Endodermal cell (in vitro differentiated cells): ENCODE results near the gene LYAR. TPM values are rescaled to one million over a fixed set of nuclear protein-coding genes. Genes with fewer than 3 reads are reported as not detected.

ENCODE experiments used
- DNase-seq: peaks from one replicate; pipeline ENCODE4 v3.0.0-alpha.2; 2017
- H3K27ac ChIP-seq: 2 replicates; pipeline ENCODE4 v1.5.1; 2013; ENCODE audit warnings: mild to moderate bottlenecking, low read depth, low read length, moderate library complexity
- H3K27me3 ChIP-seq: 2 replicates; pipeline ENCODE4 v1.6.1; 2013; ENCODE audit warnings: mild to moderate bottlenecking, low read length, moderate library complexity; ENCODE audit not compliant: insufficient read depth, control insufficient read depth, poor library complexity, severe bottlenecking
- H3K36me3 ChIP-seq: 2 replicates; pipeline ENCODE4 v1.7.0; 2013; ENCODE audit warnings: mild to moderate bottlenecking, low read length, moderate library complexity; ENCODE audit not compliant: control insufficient read depth, insufficient read depth
- H3K4me1 ChIP-seq: one replicate; pipeline ENCODE4 v1.7.0; 2013; ENCODE audit warnings: low read length; ENCODE audit not compliant: control insufficient read depth, insufficient read depth
- H3K4me3 ChIP-seq: 2 replicates; pipeline ENCODE4 v1.5.1; 2013; ENCODE audit warnings: mild to moderate bottlenecking, low read length, moderate library complexity
- H3K9ac ChIP-seq: 2 replicates; pipeline ENCODE4 v1.6.1; 2013; ENCODE audit warnings: mild to moderate bottlenecking, low read length, moderate library complexity; ENCODE audit not compliant: poor library complexity, severe bottlenecking; ENCODE audit errors: extremely low read depth
- H3K9me3 ChIP-seq: 2 replicates; pipeline ENCODE4 v1.6.1; 2013; ENCODE audit warnings: mild to moderate bottlenecking, low read length, moderate library complexity; ENCODE audit not compliant: control insufficient read depth
- H3K27ac Mint-ChIP-seq: 2 replicates; pipeline ENCODE4 v1.8.0; 2020; ENCODE audit warnings: mixed read lengths
- H3K27me3 Mint-ChIP-seq: 2 replicates; pipeline ENCODE4 v1.8.0; 2021; ENCODE audit warnings: mild to moderate bottlenecking, mixed read lengths; ENCODE audit not compliant: insufficient read depth
- H3K36me3 Mint-ChIP-seq: 2 replicates; pipeline ENCODE4 v1.8.0; 2020; ENCODE audit warnings: low read depth, mixed read lengths
- H3K4me1 Mint-ChIP-seq: 2 replicates; pipeline ENCODE4 v1.8.0; 2020; ENCODE audit warnings: mixed read lengths
- H3K4me3 Mint-ChIP-seq: 2 replicates; pipeline ENCODE4 v1.8.0; 2020; ENCODE audit warnings: mild to moderate bottlenecking, moderate library complexity, mixed read lengths
- H3K9me3 Mint-ChIP-seq: 2 replicates; pipeline ENCODE4 v1.8.0; 2020; ENCODE audit warnings: mild to moderate bottlenecking, mixed read lengths
- WGBS, 2 experiments: methylation state at CpG; one replicate each; pipeline versions ENCODE4 v1.1.5 to v1.1.7; 2013; ENCODE audit warnings: missing lambda C conversion rate in 2 of 2, mixed read lengths in 1 of 2; ENCODE audit not compliant: insufficient coverage in 1 of 2, insufficient read length in 1 of 2; 5-methylcytosine and 5-hydroxymethylcytosine counted together
- total RNA-seq, 2 donors: library from RNA; stranded (reverse); fragmentation: NEBNext Ultra II Directional in 1 of 2; extraction: Animal tissue kit (Norgen Biotek cat#: 25700) in 1 of 2; gene quantifications; 2 replicates in 1 of 2; 3 replicates in 1 of 2; pipeline ENCODE4 v1.2.1, GENCODE V29; 2021
- TF ChIP-seq, protein P1 (sequence below): fragments of 200-600 bp; sonication (generic); conservative IDR thresholded peaks from 2 replicates; pipeline ENCODE4 v1.5.0; 2021; ENCODE audit warnings: antibody characterized with exemption, mild to moderate bottlenecking

The LYAR gene
- total RNA-seq, 2 donors from 2014 or later, result 23.7 to 26.3 TPM

DNA sequence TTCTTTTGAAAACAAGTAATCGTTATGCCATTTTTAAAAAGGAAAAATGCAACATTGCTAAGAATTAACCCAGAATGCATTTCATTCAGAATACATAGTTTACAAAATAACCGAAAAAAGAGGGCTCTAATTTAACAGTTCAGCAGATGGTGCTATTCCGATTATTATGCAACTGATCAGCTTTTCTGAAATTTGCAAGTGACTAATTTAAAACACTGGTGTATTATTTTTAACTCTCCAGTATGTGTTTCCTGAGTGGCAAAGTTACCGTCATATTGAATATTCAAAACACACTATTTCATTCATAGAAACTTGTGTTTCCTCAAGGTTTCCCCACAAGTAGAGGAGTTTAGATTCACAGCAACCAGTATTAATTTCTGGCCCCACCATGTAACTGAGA lies 21.2 kb upstream of the LYAR start:
- H3K4me1 Mint-ChIP-seq, result peaks cover 2% of the 10 kb centered on the region
- no peaks in the 10 kb centered on the region for H3K27me3 ChIP-seq
- H3K27ac ChIP-seq, result no peak overlapping the region
- peaks cover 29% of the 10 kb centered on the region for H3K36me3 Mint-ChIP-seq
- H3K4me3 Mint-ChIP-seq, result no peak overlapping the region
- no peaks in the 10 kb centered on the region for H3K27me3 Mint-ChIP-seq
- no peaks in the 10 kb centered on the region for H3K9me3 Mint-ChIP-seq
- no peaks in the 10 kb centered on the region for H3K4me1 ChIP-seq
- H3K9ac ChIP-seq, result no peak overlapping the region
- WGBS, 2 experiments, result 91 to 100% methylated on average over 2 to 4 of the region's 4 CpGs
- H3K36me3 ChIP-seq, result peaks cover 34% of the 10 kb centered on the region
- DNase-seq, result no peak
- no peaks in the 10 kb centered on the region for H3K9me3 ChIP-seq
- TF ChIP-seq, protein P1, sequence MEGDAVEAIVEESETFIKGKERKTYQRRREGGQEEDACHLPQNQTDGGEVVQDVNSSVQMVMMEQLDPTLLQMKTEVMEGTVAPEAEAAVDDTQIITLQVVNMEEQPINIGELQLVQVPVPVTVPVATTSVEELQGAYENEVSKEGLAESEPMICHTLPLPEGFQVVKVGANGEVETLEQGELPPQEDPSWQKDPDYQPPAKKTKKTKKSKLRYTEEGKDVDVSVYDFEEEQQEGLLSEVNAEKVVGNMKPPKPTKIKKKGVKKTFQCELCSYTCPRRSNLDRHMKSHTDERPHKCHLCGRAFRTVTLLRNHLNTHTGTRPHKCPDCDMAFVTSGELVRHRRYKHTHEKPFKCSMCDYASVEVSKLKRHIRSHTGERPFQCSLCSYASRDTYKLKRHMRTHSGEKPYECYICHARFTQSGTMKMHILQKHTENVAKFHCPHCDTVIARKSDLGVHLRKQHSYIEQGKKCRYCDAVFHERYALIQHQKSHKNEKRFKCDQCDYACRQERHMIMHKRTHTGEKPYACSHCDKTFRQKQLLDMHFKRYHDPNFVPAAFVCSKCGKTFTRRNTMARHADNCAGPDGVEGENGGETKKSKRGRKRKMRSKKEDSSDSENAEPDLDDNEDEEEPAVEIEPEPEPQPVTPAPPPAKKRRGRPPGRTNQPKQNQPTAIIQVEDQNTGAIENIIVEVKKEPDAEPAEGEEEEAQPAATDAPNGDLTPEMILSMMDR, result no peak
- no peak overlapping the region for H3K4me3 ChIP-seq
- no peak overlapping the region for H3K27ac Mint-ChIP-seq

DNA sequence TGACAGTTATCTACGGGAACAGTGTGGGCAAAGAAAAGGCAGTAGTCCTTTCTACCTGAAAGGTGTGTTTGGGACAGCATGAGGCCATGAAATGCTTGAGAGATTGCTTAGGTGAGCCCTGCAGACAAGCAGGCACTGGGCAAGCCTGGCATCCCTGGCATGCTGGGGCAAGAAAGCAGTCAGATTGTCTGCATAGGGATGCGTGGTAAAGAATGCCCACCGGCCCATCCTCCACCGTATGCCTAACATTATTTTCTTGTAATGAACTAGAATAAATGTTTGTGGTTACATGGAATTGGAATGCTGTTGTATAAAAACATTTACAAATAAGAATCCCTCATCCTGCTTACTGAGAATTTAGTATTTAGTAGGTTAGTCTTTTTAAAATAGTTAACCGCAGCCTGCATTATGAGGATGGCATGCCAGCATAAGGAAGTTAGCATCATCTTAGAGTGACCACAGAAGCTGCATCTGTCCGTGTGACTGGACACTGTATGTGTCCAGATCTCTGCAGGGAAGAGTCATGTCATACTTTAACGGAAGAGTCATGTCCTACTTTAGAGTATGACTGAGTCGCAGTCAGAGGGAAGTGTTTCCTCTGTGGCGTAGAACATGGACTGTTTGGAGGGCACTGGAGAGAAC lies 19.0 kb upstream of the LYAR start:
- Mint-ChIP-seq H3K27me3 (no peaks in the 10 kb centered on the region), H3K4me1 (peaks cover 2% of the 10 kb centered on the region), H3K9me3 (no peaks in the 10 kb centered on the region), H3K4me3 (no peak overlapping the region), H3K36me3 (peaks cover 24% of the 10 kb centered on the region), H3K27ac (no peak overlapping the region)
- Histone ChIP-seq H3K4me3 (no peak overlapping the region), H3K9ac (no peak overlapping the region), H3K9me3 (no peaks in the 10 kb centered on the region), H3K4me1 (no peaks in the 10 kb centered on the region), H3K27ac (no peak overlapping the region), H3K27me3 (no peaks in the 10 kb centered on the region), H3K36me3 (peaks cover 23% of the 10 kb centered on the region)
- WGBS, 2 experiments, result 96 to 100% methylated on average over 4 to 9 of the region's 9 CpGs
- peak; percentile 28 for DNase-seq
- TF ChIP-seq, protein P1, result no peak

DNA sequence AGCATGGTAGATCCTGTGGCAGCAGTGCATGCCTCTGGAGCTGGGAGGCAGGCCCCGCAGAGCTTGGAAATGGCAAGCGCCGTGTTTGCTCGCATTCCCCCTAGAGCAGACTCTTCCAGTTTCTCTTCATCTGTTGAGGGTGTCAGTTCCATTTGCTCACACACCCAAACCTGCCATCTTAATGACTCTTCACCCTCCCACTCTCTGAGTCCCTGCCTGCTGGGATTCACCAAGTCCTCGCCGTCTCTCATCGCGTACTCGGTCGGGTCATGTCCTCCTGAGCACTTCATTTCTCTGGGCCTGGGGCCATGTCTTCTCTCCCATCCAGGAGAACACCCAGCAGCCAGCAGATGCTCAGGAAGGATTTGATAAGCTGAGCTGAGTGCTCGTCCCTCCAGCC lies 17.0 kb upstream of the LYAR start:
- Histone ChIP-seq H3K9me3 (no peaks in the 10 kb centered on the region), H3K36me3 (peaks cover 25% of the 10 kb centered on the region), H3K27ac (no peak overlapping the region), H3K27me3 (no peaks in the 10 kb centered on the region), H3K4me3 (no peak overlapping the region), H3K4me1 (no peaks in the 10 kb centered on the region), H3K9ac (no peak overlapping the region)
- TF ChIP-seq, protein P1, result no peak
- peaks cover 2% of the 10 kb centered on the region for H3K4me1 Mint-ChIP-seq
- no peak overlapping the region for H3K4me3 Mint-ChIP-seq
- peaks cover 29% of the 10 kb centered on the region for H3K36me3 Mint-ChIP-seq
- no peaks in the 10 kb centered on the region for H3K27me3 Mint-ChIP-seq
- DNase-seq, result peak; percentile 29
- H3K9me3 Mint-ChIP-seq, result no peaks in the 10 kb centered on the region
- 89 to 96% methylated on average over 8 to 11 of the region's 11 CpGs for WGBS, 2 experiments
- H3K27ac Mint-ChIP-seq, result no peak overlapping the region
